GM23338 (cell line): ENCODE data around the gene MYLK. TPM values are rescaled to one million over a fixed set of nuclear protein-coding genes. Genes with fewer than 3 reads are reported as not detected.

ENCODE experiments used
- ATAC-seq: fragments of 200-7000 bp; cut with Tn5 transposase; 3 replicates; pipeline ENCODE4 v1.9.1; 2020
- DNase-seq: peaks from one replicate; pipeline ENCODE4 v3.0.0-alpha.2; 2015; ENCODE audit warnings: low spot score
- H2AFZ ChIP-seq: fragments of 200-600 bp; sonication (generic); 2 replicates; pipeline ENCODE4 v1.8.0; 2016; ENCODE audit warnings: antibody characterized with exemption, mild to moderate bottlenecking, moderate library complexity
- H3F3A ChIP-seq: fragments of 200-600 bp; sonication (generic); replicated peaks from 2 replicates; pipeline ENCODE4 v1.8.0; 2017; ENCODE audit warnings: antibody characterized with exemption, mixed run types, low read depth
- H3K27ac ChIP-seq: fragments of 200-600 bp; sonication (generic); 2 replicates; pipeline ENCODE4 v1.6.1; 2016; ENCODE audit warnings: low read depth
- H3K27me3 ChIP-seq: fragments of 200-600 bp; sonication (generic); 2 replicates; pipeline ENCODE4 v1.8.0; 2016; ENCODE audit warnings: mild to moderate bottlenecking, mixed run types, moderate library complexity; ENCODE audit not compliant: insufficient read depth
- H3K36me3 ChIP-seq: fragments of 200-600 bp; sonication (generic); 2 replicates; pipeline ENCODE4 v1.8.0; 2016; ENCODE audit warnings: mild to moderate bottlenecking; ENCODE audit not compliant: insufficient read depth
- H3K4me1 ChIP-seq: fragments of 200-600 bp; sonication (generic); 2 replicates; pipeline ENCODE4 v1.8.0; 2016; ENCODE audit warnings: mild to moderate bottlenecking, moderate library complexity; ENCODE audit not compliant: insufficient read depth
- H3K4me2 ChIP-seq: fragments of 200-600 bp; sonication (generic); 2 replicates; pipeline ENCODE4 v1.7.1; 2017; ENCODE audit warnings: mixed run types
- H3K4me3 ChIP-seq: fragments of 200-600 bp; sonication (generic); 2 replicates; pipeline ENCODE4 v1.6.1; 2016; ENCODE audit warnings: mixed run types
- H3K79me2 ChIP-seq: fragments of 200-600 bp; sonication (generic); replicated peaks from 2 replicates; pipeline ENCODE4 v1.8.0; 2017; ENCODE audit warnings: mild to moderate bottlenecking; ENCODE audit not compliant: insufficient read depth
- H3K9me2 ChIP-seq: fragments of 200-600 bp; sonication (generic); 2 replicates; pipeline ENCODE4 v1.8.0; 2017; ENCODE audit not compliant: insufficient read depth
- H4K20me1 ChIP-seq: fragments of 200-600 bp; sonication (generic); replicated peaks from 2 replicates; pipeline ENCODE4 v1.8.0; 2017; ENCODE audit warnings: mild to moderate bottlenecking; ENCODE audit not compliant: insufficient read depth
- H3K27ac Mint-ChIP-seq: 2 replicates; pipeline ENCODE4 v1.8.0; 2020; ENCODE audit warnings: inconsistent platforms, mild to moderate bottlenecking, moderate library complexity, mixed read lengths
- H3K27me3 Mint-ChIP-seq: 3 replicates; pipeline ENCODE4 v1.8.0; 2022; ENCODE audit warnings: low read depth, mild to moderate bottlenecking, moderate library complexity, mixed read lengths, inconsistent platforms; ENCODE audit not compliant: insufficient read depth, poor library complexity
- H3K36me3 Mint-ChIP-seq: 3 replicates; pipeline ENCODE4 v1.8.0; 2021; ENCODE audit warnings: low read depth, mild to moderate bottlenecking, inconsistent platforms, moderate library complexity, mixed read lengths
- H3K4me1 Mint-ChIP-seq: 3 replicates; pipeline ENCODE4 v1.8.0; 2020; ENCODE audit warnings: mild to moderate bottlenecking, inconsistent platforms, mixed read lengths
- H3K4me3 Mint-ChIP-seq: 3 replicates; pipeline ENCODE4 v1.8.0; 2021; ENCODE audit warnings: moderate library complexity, mild to moderate bottlenecking, inconsistent platforms, mixed read lengths
- H3K9me3 Mint-ChIP-seq: 3 replicates; pipeline ENCODE4 v1.8.0; 2020; ENCODE audit warnings: moderate library complexity, mild to moderate bottlenecking, inconsistent platforms, mixed read lengths
- CREB1 ChIP-seq: fragments of 250-450 bp; sonication (Bioruptor Pico); IDR thresholded peaks from 2 replicates; pipeline ENCODE4 v1.5.0; 2020; ENCODE audit warnings: low read depth, mild to moderate bottlenecking, moderate library complexity
- CTCF ChIP-seq, 2 experiments: fragments of 200-600 bp in 1 of 2; sonication (generic) in 1 of 2; conservative IDR thresholded peaks; 2 replicates each; pipeline versions ENCODE4 v1.5.1 to v1.6.1; 2016 to 2017; ENCODE audit warnings: antibody characterized with exemption in 2 of 2, low read depth in 2 of 2, mild to moderate bottlenecking in 2 of 2, moderate library complexity in 1 of 2
- ETS1 ChIP-seq: IDR thresholded peaks from 2 replicates; pipeline ENCODE4 v1.6.1; 2016; ENCODE audit warnings: antibody characterized with exemption
- EZH2 ChIP-seq: fragments of 200-600 bp; sonication (generic); IDR thresholded peaks from one replicate; pipeline ENCODE4 v1.8.0; 2017; ENCODE audit warnings: antibody characterized with exemption, mild to moderate bottlenecking, low read depth; ENCODE audit not compliant: unreplicated experiment
- EZH2phosphoT487 ChIP-seq: fragments of 200-600 bp; sonication (generic); IDR thresholded peaks from one replicate; pipeline ENCODE4 v1.8.1; 2018; ENCODE audit warnings: antibody characterized with exemption; ENCODE audit not compliant: unreplicated experiment
- JUNB ChIP-seq: IDR thresholded peaks from one replicate; pipeline ENCODE4 v1.6.1; 2016; ENCODE audit warnings: antibody characterized with exemption; ENCODE audit not compliant: unreplicated experiment
- NANOG ChIP-seq: IDR thresholded peaks from 2 replicates; pipeline ENCODE4 v1.6.1; 2016; ENCODE audit warnings: antibody characterized with exemption, borderline replicate concordance
- POLR2AphosphoS5 ChIP-seq: IDR thresholded peaks from 2 replicates; pipeline ENCODE4 v1.6.1; 2016; ENCODE audit warnings: antibody characterized with exemption, low read depth
- REST ChIP-seq: IDR thresholded peaks from one replicate; pipeline ENCODE4 v1.6.1; 2018; ENCODE audit warnings: antibody characterized with exemption; ENCODE audit not compliant: unreplicated experiment
- STAT1 ChIP-seq: IDR thresholded peaks from one replicate; pipeline ENCODE4 v1.6.1; 2016; ENCODE audit warnings: antibody characterized with exemption; ENCODE audit not compliant: unreplicated experiment
- ZNF114 ChIP-seq: fragments of 250-450 bp; sonication (Bioruptor Pico); IDR thresholded peaks from 2 replicates; pipeline ENCODE4 v1.5.0; 2020; ENCODE audit warnings: mild to moderate bottlenecking, moderate library complexity
- ZNF331 ChIP-seq: fragments of 250-450 bp; sonication (Bioruptor Pico); IDR thresholded peaks from 2 replicates; pipeline ENCODE4 v1.5.0; 2020; ENCODE audit warnings: low read depth, mild to moderate bottlenecking, moderate library complexity
- ZNF462 ChIP-seq: fragments of 250-450 bp; sonication (Bioruptor Pico); IDR thresholded peaks from 2 replicates; pipeline ENCODE4 v1.5.0; 2020; ENCODE audit warnings: mild to moderate bottlenecking, moderate library complexity
- polyA plus RNA-seq: library from polyadenylated mRNA; unstranded; fragments of >200 nt; fragmentation: Nextera tagmentation; extraction: Ambion mirVana; gene quantifications from 2 replicates; pipeline ENCODE4 v1.2.1, GENCODE V29; 2016
- total RNA-seq: library from RNA; depleted of rRNA; stranded (reverse); fragments of >200 nt; shearing (Covaris generic); gene quantifications from 2 replicates; pipeline ENCODE4 v1.2.3, GENCODE V29; 2014

The MYLK gene
- total and polyA plus RNA-seq, 2 experiments from 2014 or later = 11.5 to 17.9 TPM

GRCh38 chr3:123571973-123572365 lies 312.2 kb downstream of the MYLK start:
- no peak overlapping the region for H3K4me2 ChIP-seq
- H3K27me3 ChIP-seq = no peaks in the 10 kb centered on the region
- Mint-ChIP-seq H3K4me3 (no peak overlapping the region), H3K27ac (no peak overlapping the region; the same call in 1 of the 2 replicates), H3K4me1 (peaks cover 18% of the 10 kb centered on the region), H3K9me3 (no peaks in the 10 kb centered on the region), H3K36me3 (peaks cover 3% of the 10 kb centered on the region), H3K27me3 (no peaks in the 10 kb centered on the region)
- no peak for DNase-seq
- 0 out of 2 replicates have a peak, but pooled peaks cover 5% of the 10 kb centered on the region for H3K4me1 ChIP-seq
- H3F3A ChIP-seq = no peaks in the 10 kb centered on the region
- no peaks in the 10 kb centered on the region; the same call in 1 of the 2 replicates for H4K20me1 ChIP-seq
- no peak overlapping the region for H2AFZ ChIP-seq
- no peaks in the 10 kb centered on the region; the same call in 1 of the 2 replicates for H3K79me2 ChIP-seq
- H3K27ac ChIP-seq = no peak overlapping the region
- H3K9me2 ChIP-seq = no peaks in the 10 kb centered on the region
- TF ChIP-seq NANOG (no peak), CREB1 (no peak), ETS1 (no peak), JUNB (no peak), EZH2 (no peak), CTCF (conservative IDR thresholded peaks at IDR 0.05; ENCODE audit: low read depth in 2 of 2) (no peak), POLR2AphosphoS5 (no peak), ZNF114 (CRISPR knock-in tag) (no peak), EZH2phosphoT487 (no peak), REST (no peak), ZNF331 (CRISPR knock-in tag) (no peak), STAT1 (no peak), ZNF462 (CRISPR knock-in tag) (no peak)
- H3K4me3 ChIP-seq = no peak overlapping the region
- no peaks in the 10 kb centered on the region; the same call in 1 of the 2 replicates for H3K36me3 ChIP-seq
- ATAC-seq = no peak
